Transverse colon (tissue), 4 donors: ENCODE results near the gene TBX5. TPM values are rescaled to one million over a fixed set of nuclear protein-coding genes. Genes with fewer than 3 reads are reported as not detected.

Experiments
- DNase-seq: peaks from one replicate; pipeline ENCODE4 v3.0.0-alpha.2; 2019
- H3K27ac ChIP-seq, 4 donors: fragments of 200-600 bp; sonication (generic); 2 replicates each; pipeline ENCODE4 v1.5.1; 2016 to 2018; ENCODE audit warnings: inconsistent platforms in 4 of 4
- H3K27me3 ChIP-seq: fragments of 200-600 bp; sonication (generic); 2 replicates; pipeline ENCODE4 v1.5.1; 2017; ENCODE audit warnings: inconsistent platforms
- H3K36me3 ChIP-seq, 4 donors: fragments of 200-600 bp; sonication (generic); 2 replicates each; pipeline ENCODE4 v1.5.1; 2017 to 2019; ENCODE audit warnings: inconsistent platforms in 4 of 4
- H3K4me1 ChIP-seq, 4 donors: fragments of 200-600 bp; sonication (generic); 2 replicates each; pipeline ENCODE4 v1.5.1; 2017 to 2020; ENCODE audit warnings: inconsistent platforms in 4 of 4
- H3K4me3 ChIP-seq, 4 donors: fragments of 200-600 bp; sonication (generic); 1 replicate in 1 of 4; 2 replicates in 3 of 4; pipeline versions ENCODE4 v1.5.1 to v1.6.1; 2017 to 2019; ENCODE audit warnings: inconsistent platforms in 4 of 4
- H3K9me3 ChIP-seq, 2 donors: fragments of 200-600 bp; sonication (generic); 2 replicates each; pipeline ENCODE4 v1.5.1; 2017 to 2019; ENCODE audit warnings: inconsistent platforms in 2 of 2
- CTCF ChIP-seq, 5 experiments: fragments of 200-600 bp in 3 of 5; fragments of 450-650 bp in 2 of 5; sonication (generic) in 3 of 5; IDR thresholded peaks; 1 replicate in 2 of 5; 2 replicates in 3 of 5; pipeline ENCODE4 v1.5.1; 2016 to 2017; ENCODE audit warnings: antibody characterized with exemption in 5 of 5, inconsistent platforms in 3 of 5, mild to moderate bottlenecking in 2 of 5, moderate library complexity in 1 of 5
- EP300 ChIP-seq: sonication (generic); formaldehyde crosslinking; IDR thresholded peaks from one replicate; pipeline ENCODE4 v1.6.1; 2017; ENCODE audit warnings: antibody characterized with exemption, low read depth
- POLR2A ChIP-seq: fragments of 450-650 bp; IDR thresholded peaks from one replicate; pipeline ENCODE4 v1.6.1; 2016; ENCODE audit warnings: antibody characterized with exemption, mild to moderate bottlenecking, moderate library complexity
- POLR2AphosphoS5 ChIP-seq, 3 donors: sonication (generic); formaldehyde crosslinking; IDR thresholded peaks; one replicate each; pipeline ENCODE4 v1.6.1; 2016; ENCODE audit warnings: antibody characterized with exemption in 3 of 3
- WGBS, 2 donors: methylation state at CpG; one replicate each; pipeline ENCODE4 v1.1.5; 2018; ENCODE audit warnings: low coverage in 1 of 2; 5-methylcytosine and 5-hydroxymethylcytosine counted together
- in situ Hi-C, 4 donors: fragments of 200-750 bp; cut with MboI; loops; one replicate each; pipeline versions ENCODE4 v1.15.0 to v1.15.1; 2017; ENCODE audit warnings: low sequenced_read_pairs in 3 of 4, low pct_ligation_motif_present in 1 of 4, low pct_unique_long_range_greater_than_20kb in 1 of 4
- intact Hi-C: fragments of 100-400 bp; cut with DNase I; formaldehyde crosslinking; loops from one replicate; pipeline ENCODE4 v1.15.1; 2023; ENCODE audit warnings: low total_unique reads
- total RNA-seq, 4 donors: library from RNA; depleted of rRNA; stranded (reverse); fragments of >200 nt; gene quantifications; one replicate each; pipeline ENCODE4 v1.1.0, GENCODE V29; 2016

TBX5 gene
- total RNA-seq, 4 donors from 2014 or later: not detected

GRCh38 chr12:114318984-114319383 is 87.0 kb downstream of the TBX5 start:
- H3K36me3 ChIP-seq: no peaks in the 10 kb centered on the region
- H3K4me1 ChIP-seq: no peaks in the 10 kb centered on the region
- no peak for TF ChIP-seq POLR2AphosphoS5 (IDR thresholded peaks at IDR 0.05)
- TF ChIP-seq POLR2A: no peak
- no peak for TF ChIP-seq EP300
- TF ChIP-seq CTCF (IDR thresholded peaks at IDR 0.05): no peak
- no peak for DNase-seq
- H3K27ac ChIP-seq: no peak overlapping the region
- intact Hi-C loops (no loop called here), in situ Hi-C loops (no loop called here)
- no peaks in the 10 kb centered on the region for H3K9me3 ChIP-seq
- 56 to 66% methylated on average over 2 of the region's 2 CpGs for WGBS, 2 donors
- no peak overlapping the region for H3K4me3 ChIP-seq
- H3K27me3 ChIP-seq: no peaks in the 10 kb centered on the region

- no peak overlapping the region for H3K27ac ChIP-seq
- H3K4me3 ChIP-seq: no peak overlapping the region
- no peaks in the 10 kb centered on the region for H3K36me3 ChIP-seq
- intact Hi-C loops: no loop called here
- TF ChIP-seq CTCF (IDR thresholded peaks at IDR 0.05) (no peak), POLR2AphosphoS5 (IDR thresholded peaks at IDR 0.05) (no peak), EP300 (no peak), POLR2A (no peak)
- H3K27me3 ChIP-seq: no peaks in the 10 kb centered on the region
- H3K9me3 ChIP-seq: no peaks in the 10 kb centered on the region
- H3K4me1 ChIP-seq: no peaks in the 10 kb centered on the region
- DNase-seq: no peak
- 76% methylated on average over 5 of the region's 5 CpGs for WGBS, 2 donors
- in situ Hi-C loops: no loop called here
These were observed 89.9 kb downstream of the TBX5 start for GRCh38 chr12:114316076-114316475.

- Histone ChIP-seq H3K27me3 (no peaks in the 10 kb centered on the region), H3K27ac (no peak overlapping the region), H3K9me3 (no peaks in the 10 kb centered on the region), H3K36me3 (no peaks in the 10 kb centered on the region), H3K4me3 (no peak overlapping the region), H3K4me1 (no peaks in the 10 kb centered on the region)
- 88 to 92% methylated on average over 13 to 16 of the region's 16 CpGs for WGBS, 2 donors
- intact Hi-C loops: no loop called here
- in situ Hi-C loops: no loop called here
- TF ChIP-seq POLR2A: no peak
- TF ChIP-seq EP300: no peak
- TF ChIP-seq CTCF (IDR thresholded peaks at IDR 0.05): no peak
- DNase-seq: no peak
These were observed 90.8 kb downstream of the TBX5 start for GRCh38 chr12:114314974-114315720.

GRCh38 chr12:114314403-114314802 is 91.5 kb downstream of the TBX5 start:
- 57 to 76% methylated on average over 1 to 7 of the region's 7 CpGs for WGBS, 2 donors
- Histone ChIP-seq H3K9me3 (no peaks in the 10 kb centered on the region), H3K36me3 (no peaks in the 10 kb centered on the region), H3K27ac (no peak overlapping the region), H3K27me3 (no peaks in the 10 kb centered on the region), H3K4me1 (no peaks in the 10 kb centered on the region), H3K4me3 (no peak overlapping the region)
- TF ChIP-seq POLR2A: no peak
- intact Hi-C loops: no loop called here
- DNase-seq: no peak
- in situ Hi-C loops: no loop called here

GRCh38 chr12:114313910-114314309 is 92.0 kb downstream of the TBX5 start:
- no peaks in the 10 kb centered on the region for H3K4me1 ChIP-seq
- intact Hi-C loops: no loop called here
- no peak overlapping the region for H3K27ac ChIP-seq
- no peak overlapping the region for H3K4me3 ChIP-seq
- WGBS, 2 donors: 66 to 77% methylated on average over 2 of the region's 2 CpGs
- TF ChIP-seq EP300 (no peak), POLR2A (no peak), CTCF (IDR thresholded peaks at IDR 0.05) (no peak), POLR2AphosphoS5 (IDR thresholded peaks at IDR 0.05) (no peak)
- no peaks in the 10 kb centered on the region for H3K9me3 ChIP-seq
- DNase-seq: no peak
- H3K36me3 ChIP-seq: no peaks in the 10 kb centered on the region
- H3K27me3 ChIP-seq: no peaks in the 10 kb centered on the region
- in situ Hi-C loops: no loop called here
